ENCODE results near the gene ZNF518B. TPM values are rescaled to one million over a fixed set of nuclear protein-coding genes. Genes with fewer than 3 reads are reported as not detected.
"Not testable (repeated sequence)": the region's sequence is repeated elsewhere in the genome, so short reads cannot be mapped to it uniquely, and the experiment has no call there.

Gene ZNF518B
- total RNA-seq, 1 donor from 2014 or later: 44.0 TPM

GRCh38 chr4:10448991-10449390 lies 8.2 kb downstream of the ZNF518B start:
- DNase-seq (ENCODE audit: extremely low spot score, unreplicated experiment): no peak
- H3K9me3 Mint-ChIP-seq: peaks cover 57% of the 10 kb centered on the region
- H3K27me3 Mint-ChIP-seq: no peaks in the 10 kb centered on the region
- no peak overlapping the region for H3K4me3 Mint-ChIP-seq
- no peaks in the 10 kb centered on the region for H3K4me1 Mint-ChIP-seq (ENCODE audit: unreplicated experiment)
- TF ChIP-seq CTCF (conservative IDR thresholded peaks at IDR 0.05): no peak
- peaks cover 93% of the 10 kb centered on the region for H3K36me3 Mint-ChIP-seq
- no peak overlapping the region for H3K27ac Mint-ChIP-seq

- peaks cover 39% of the 10 kb centered on the region for H3K9me3 Mint-ChIP-seq
- H3K27ac Mint-ChIP-seq: no peak overlapping the region
- H3K27me3 Mint-ChIP-seq: no peaks in the 10 kb centered on the region
- H3K4me1 Mint-ChIP-seq (ENCODE audit: unreplicated experiment): peaks cover 10% of the 10 kb centered on the region
- peaks cover 69% of the 10 kb centered on the region for H3K36me3 Mint-ChIP-seq
- TF ChIP-seq CTCF (conservative IDR thresholded peaks at IDR 0.05): no peak
- H3K4me3 Mint-ChIP-seq: no peak overlapping the region
- DNase-seq (ENCODE audit: extremely low spot score, unreplicated experiment): no peak
These were observed 14.2 kb downstream of the ZNF518B start for GRCh38 chr4:10442976-10443375.

GRCh38 chr4:10441512-10441911 lies 15.7 kb downstream of the ZNF518B start:
- peaks cover 10% of the 10 kb centered on the region for H3K4me1 Mint-ChIP-seq (ENCODE audit: unreplicated experiment)
- peaks cover 60% of the 10 kb centered on the region for H3K36me3 Mint-ChIP-seq

GRCh38 chr4:10438924-10439323 lies 18.3 kb downstream of the ZNF518B start:
- Mint-ChIP-seq H3K27ac (no peak overlapping the region), H3K4me3 (no peak overlapping the region), H3K9me3 (peaks cover 14% of the 10 kb centered on the region), H3K36me3 (peaks cover 38% of the 10 kb centered on the region), H3K4me1 (ENCODE audit: unreplicated experiment) (peaks cover 10% of the 10 kb centered on the region), H3K27me3 (no peaks in the 10 kb centered on the region)
- TF ChIP-seq CTCF (conservative IDR thresholded peaks at IDR 0.05): no peak
- no peak for DNase-seq (ENCODE audit: extremely low spot score, unreplicated experiment)

More at GRCh38 chr4:10441512-10441911, 15.7 kb downstream of the ZNF518B start:
- Mint-ChIP-seq H3K4me3 (no peak overlapping the region), H3K27ac (no peak overlapping the region), H3K9me3 (peaks cover 29% of the 10 kb centered on the region), H3K27me3 (no peaks in the 10 kb centered on the region)
- TF ChIP-seq CTCF (conservative IDR thresholded peaks at IDR 0.05): no peak
- no peak for DNase-seq (ENCODE audit: extremely low spot score, unreplicated experiment)

GRCh38 chr4:10437735-10438134 lies 19.5 kb downstream of the ZNF518B start:
- Mint-ChIP-seq H3K4me3 (no peak overlapping the region), H3K9me3 (peaks cover 8% of the 10 kb centered on the region), H3K36me3 (peaks cover 28% of the 10 kb centered on the region), H3K27me3 (no peaks in the 10 kb centered on the region), H3K4me1 (ENCODE audit: unreplicated experiment) (peaks cover 10% of the 10 kb centered on the region), H3K27ac (no peak overlapping the region)
- no peak for DNase-seq (ENCODE audit: extremely low spot score, unreplicated experiment)
- no peak for TF ChIP-seq CTCF (conservative IDR thresholded peaks at IDR 0.05)

GRCh38 chr4:10427680-10428079 lies 29.5 kb downstream of the ZNF518B start:
- H3K4me1 Mint-ChIP-seq (ENCODE audit: unreplicated experiment): not testable (repeated sequence)

More at GRCh38 chr4:10427680-10428079, 29.5 kb downstream of the ZNF518B start:
- DNase-seq (ENCODE audit: extremely low spot score, unreplicated experiment); H3K4me3 Mint-ChIP-seq; H3K36me3 Mint-ChIP-seq; H3K27me3 Mint-ChIP-seq; H3K27ac Mint-ChIP-seq; H3K9me3 Mint-ChIP-seq: not testable (repeated sequence)

Data from type B pancreatic cell (in vitro differentiated cells).